Measurements from ENCODE around the gene MRPL37.

Gene MRPL37

GRCh38 chr1:54221867-54222484 is 22.0 kb downstream of the MRPL37 start:
- TF ChIP-seq TAF1 (IDR thresholded peaks at IDR 0.05; ENCODE audit: borderline replicate concordance, low read depth, low read length) (no peak), POLR2AphosphoS5 (IDR thresholded peaks at IDR 0.05; ENCODE audit: low read depth, low read length) (no peak), POLR2A (IDR thresholded peaks at IDR 0.05; ENCODE audit: low read depth, low read length) (no peak)
- no peak for DNase-seq (ENCODE audit: insufficient read length)
- no peak for FAIRE-seq

- FAIRE-seq, result no peak
- TF ChIP-seq POLR2AphosphoS5 (IDR thresholded peaks at IDR 0.05; ENCODE audit: low read depth, low read length) (no peak), TAF1 (IDR thresholded peaks at IDR 0.05; ENCODE audit: borderline replicate concordance, low read depth, low read length) (no peak), POLR2A (IDR thresholded peaks at IDR 0.05; ENCODE audit: low read depth, low read length) (no peak)
- no peak for DNase-seq (ENCODE audit: insufficient read length)
Observed at GRCh38 chr1:54222711-54223110, 22.7 kb downstream of the MRPL37 start.

- TF ChIP-seq POLR2A (IDR thresholded peaks at IDR 0.05; ENCODE audit: low read depth, low read length) (no peak), TAF1 (IDR thresholded peaks at IDR 0.05; ENCODE audit: borderline replicate concordance, low read depth, low read length) (no peak), POLR2AphosphoS5 (IDR thresholded peaks at IDR 0.05; ENCODE audit: low read depth, low read length) (no peak; the same call in 1 of the 2 replicates)
- FAIRE-seq (no peak), DNase-seq (ENCODE audit: insufficient read length) (no peak)
Observed at GRCh38 chr1:54223441-54224202, 23.7 kb downstream of the MRPL37 start.

- no peak for TF ChIP-seq POLR2AphosphoS5 (IDR thresholded peaks at IDR 0.05; ENCODE audit: low read depth, low read length)
- no peak for TF ChIP-seq TAF1 (IDR thresholded peaks at IDR 0.05; ENCODE audit: borderline replicate concordance, low read depth, low read length)
- no peak for TF ChIP-seq POLR2A (IDR thresholded peaks at IDR 0.05; ENCODE audit: low read depth, low read length)
- no peak for FAIRE-seq
- no peak for DNase-seq (ENCODE audit: insufficient read length)
Observed at GRCh38 chr1:54224233-54224632, 24.3 kb downstream of the MRPL37 start.

- FAIRE-seq (no peak), DNase-seq (ENCODE audit: insufficient read length) (no peak)
- TF ChIP-seq POLR2A (IDR thresholded peaks at IDR 0.05; ENCODE audit: low read depth, low read length), result no peak
- no peak for TF ChIP-seq TAF1 (IDR thresholded peaks at IDR 0.05; ENCODE audit: borderline replicate concordance, low read depth, low read length)
- TF ChIP-seq POLR2AphosphoS5 (IDR thresholded peaks at IDR 0.05; ENCODE audit: low read depth, low read length), result no peak
Observed at GRCh38 chr1:54225378-54225777, 25.4 kb downstream of the MRPL37 start.

- FAIRE-seq (no peak), DNase-seq (ENCODE audit: insufficient read length) (no peak)
- no peak for TF ChIP-seq TAF1 (IDR thresholded peaks at IDR 0.05; ENCODE audit: borderline replicate concordance, low read depth, low read length)
- peak; percentile 35; the same call in 1 of the 2 replicates for TF ChIP-seq POLR2AphosphoS5 (IDR thresholded peaks at IDR 0.05; ENCODE audit: low read depth, low read length)
- TF ChIP-seq POLR2A (IDR thresholded peaks at IDR 0.05; ENCODE audit: low read depth, low read length), result no peak
Observed at GRCh38 chr1:54225986-54226559, 26.1 kb downstream of the MRPL37 start.

GRCh38 chr1:54227091-54227602 is 27.2 kb downstream of the MRPL37 start:
- FAIRE-seq, result no peak
- no peak for DNase-seq (ENCODE audit: insufficient read length)
- TF ChIP-seq POLR2A (IDR thresholded peaks at IDR 0.05; ENCODE audit: low read depth, low read length), result no peak
- no peak for TF ChIP-seq TAF1 (IDR thresholded peaks at IDR 0.05; ENCODE audit: borderline replicate concordance, low read depth, low read length)
- no peak for TF ChIP-seq POLR2AphosphoS5 (IDR thresholded peaks at IDR 0.05; ENCODE audit: low read depth, low read length)

GRCh38 chr1:54227891-54228310 is 27.9 kb downstream of the MRPL37 start:
- DNase-seq (ENCODE audit: insufficient read length), result no peak
- no peak for FAIRE-seq
- no peak for TF ChIP-seq TAF1 (IDR thresholded peaks at IDR 0.05; ENCODE audit: borderline replicate concordance, low read depth, low read length)
- no peak for TF ChIP-seq POLR2A (IDR thresholded peaks at IDR 0.05; ENCODE audit: low read depth, low read length)
- TF ChIP-seq POLR2AphosphoS5 (IDR thresholded peaks at IDR 0.05; ENCODE audit: low read depth, low read length), result no peak

- FAIRE-seq (no peak), DNase-seq (ENCODE audit: insufficient read length) (no peak)
- TF ChIP-seq POLR2A (IDR thresholded peaks at IDR 0.05; ENCODE audit: low read depth, low read length), result no peak
- no peak for TF ChIP-seq POLR2AphosphoS5 (IDR thresholded peaks at IDR 0.05; ENCODE audit: low read depth, low read length)
Observed at GRCh38 chr1:54228638-54229079, 28.7 kb downstream of the MRPL37 start.

GRCh38 chr1:54229281-54229891 is 29.4 kb downstream of the MRPL37 start:
- no peak for DNase-seq (ENCODE audit: insufficient read length)

More at GRCh38 chr1:54229281-54229891, 29.4 kb downstream of the MRPL37 start:
- TF ChIP-seq POLR2AphosphoS5 (IDR thresholded peaks at IDR 0.05; ENCODE audit: low read depth, low read length), result no peak
- TF ChIP-seq TAF1 (IDR thresholded peaks at IDR 0.05; ENCODE audit: borderline replicate concordance, low read depth, low read length), result no peak
- TF ChIP-seq POLR2A (IDR thresholded peaks at IDR 0.05; ENCODE audit: low read depth, low read length), result no peak
- FAIRE-seq, result no peak
